GM18951 (cell line): ENCODE measurements around the gene IGF1R.

ENCODE experiments used
- POLR2A ChIP-seq: IDR thresholded peaks from 4 replicates; pipeline ENCODE4 v1.6.1; 2011; ENCODE audit warnings: mild to moderate bottlenecking; ENCODE audit not compliant: insufficient read length, insufficient read depth; ENCODE audit errors: extremely low read depth
- in situ Hi-C: fragments of 300-500 bp; cut with MboI; formaldehyde crosslinking; loops from one replicate; pipeline ENCODE4 v1.12.0; 2022; ENCODE audit warnings: low sequenced_read_pairs, mixed read lengths, inconsistent platforms; ENCODE audit not compliant: unreplicated experiment

The IGF1R gene

GRCh38 chr15:98708037-98708590 lies 59.8 kb downstream of the IGF1R start:
- no peak for TF ChIP-seq POLR2A
- in situ Hi-C loops: no loop called here

- in situ Hi-C loops: no loop called here
These were observed 63.5 kb downstream of the IGF1R start for GRCh38 chr15:98711810-98712209.

GRCh38 chr15:98712845-98713584 lies 64.7 kb downstream of the IGF1R start:
- TF ChIP-seq POLR2A: no peak
- in situ Hi-C loops: no loop called here

More at GRCh38 chr15:98711810-98712209, 63.5 kb downstream of the IGF1R start:
- no peak for TF ChIP-seq POLR2A

- in situ Hi-C loops: no loop called here
- TF ChIP-seq POLR2A: no peak
These were observed 65.3 kb downstream of the IGF1R start for GRCh38 chr15:98713585-98714001.

DNA sequence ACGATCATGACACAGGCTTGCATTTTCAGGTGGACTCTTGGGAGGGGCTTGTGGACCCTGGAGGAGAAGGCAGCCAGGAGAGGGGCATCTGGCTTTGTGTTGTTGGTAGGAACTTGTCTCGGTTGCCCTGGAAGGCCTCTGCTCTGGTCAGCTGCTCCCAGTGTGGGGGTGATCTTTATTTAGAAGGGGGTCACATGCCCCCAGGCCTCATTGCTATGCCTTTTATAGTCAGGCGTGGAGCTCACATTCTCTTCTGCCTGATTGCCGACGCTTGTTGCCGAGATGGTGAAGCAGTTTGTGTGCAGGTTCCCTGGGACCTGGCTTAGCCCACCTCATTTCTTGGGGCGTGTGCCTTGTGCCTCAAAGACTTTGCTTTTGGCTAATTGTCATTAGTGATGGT lies 66.6 kb downstream of the IGF1R start:
- in situ Hi-C loops: no loop called here

DNA sequence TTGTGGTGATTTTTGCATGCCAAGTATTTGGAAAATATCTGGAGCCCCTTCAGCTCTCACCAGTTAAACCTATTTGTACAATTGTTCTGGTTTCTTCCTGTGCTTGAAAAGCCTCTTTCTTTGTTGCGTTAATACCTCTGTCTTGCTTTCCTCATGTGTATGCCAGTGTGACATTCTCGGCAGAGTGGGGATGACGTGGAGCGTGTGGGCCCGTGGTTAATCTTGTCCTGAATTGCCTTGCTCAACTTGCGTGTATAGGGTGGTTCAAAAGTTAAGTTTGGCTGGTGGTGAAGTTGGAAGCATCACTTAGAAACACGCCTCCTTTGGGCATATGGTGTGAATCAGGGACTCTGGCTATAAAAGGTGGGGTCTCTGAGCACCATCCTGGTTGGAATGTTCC lies 67.1 kb downstream of the IGF1R start:
- in situ Hi-C loops: no loop called here
- no peak for TF ChIP-seq POLR2A

More for the DNA sequence above, 66.6 kb downstream of the IGF1R start:
- no peak for TF ChIP-seq POLR2A

- TF ChIP-seq POLR2A: no peak
- in situ Hi-C loops: no loop called here
These were observed 67.6 kb downstream of the IGF1R start for GRCh38 chr15:98715890-98716443.

GRCh38 chr15:98717371-98717770 lies 69.0 kb downstream of the IGF1R start:
- in situ Hi-C loops: no loop called here
- no peak for TF ChIP-seq POLR2A

DNA sequence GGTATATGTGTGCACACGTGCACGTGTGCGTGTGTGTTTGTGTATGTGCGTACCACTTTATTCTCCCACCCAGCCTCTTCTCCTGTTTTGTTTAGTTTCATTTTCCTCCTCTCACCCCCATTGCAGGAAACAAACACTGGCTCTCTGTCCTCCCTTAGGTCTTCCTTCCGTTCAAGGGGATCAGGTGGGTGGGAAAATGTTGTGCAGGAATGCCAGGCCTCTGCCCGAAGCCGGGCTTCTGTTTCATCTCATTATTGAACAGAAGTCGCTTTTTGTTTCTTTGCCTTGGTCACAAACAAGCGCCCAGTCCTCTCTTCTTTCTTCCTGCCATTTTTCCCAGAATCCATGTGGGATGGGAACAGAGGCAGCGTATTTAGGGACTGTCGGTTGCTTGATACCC lies 69.6 kb downstream of the IGF1R start:
- no peak for TF ChIP-seq POLR2A
- in situ Hi-C loops: no loop called here

GRCh38 chr15:98718426-98719136 lies 70.2 kb downstream of the IGF1R start:
- in situ Hi-C loops: no loop called here
- TF ChIP-seq POLR2A: no peak

DNA sequence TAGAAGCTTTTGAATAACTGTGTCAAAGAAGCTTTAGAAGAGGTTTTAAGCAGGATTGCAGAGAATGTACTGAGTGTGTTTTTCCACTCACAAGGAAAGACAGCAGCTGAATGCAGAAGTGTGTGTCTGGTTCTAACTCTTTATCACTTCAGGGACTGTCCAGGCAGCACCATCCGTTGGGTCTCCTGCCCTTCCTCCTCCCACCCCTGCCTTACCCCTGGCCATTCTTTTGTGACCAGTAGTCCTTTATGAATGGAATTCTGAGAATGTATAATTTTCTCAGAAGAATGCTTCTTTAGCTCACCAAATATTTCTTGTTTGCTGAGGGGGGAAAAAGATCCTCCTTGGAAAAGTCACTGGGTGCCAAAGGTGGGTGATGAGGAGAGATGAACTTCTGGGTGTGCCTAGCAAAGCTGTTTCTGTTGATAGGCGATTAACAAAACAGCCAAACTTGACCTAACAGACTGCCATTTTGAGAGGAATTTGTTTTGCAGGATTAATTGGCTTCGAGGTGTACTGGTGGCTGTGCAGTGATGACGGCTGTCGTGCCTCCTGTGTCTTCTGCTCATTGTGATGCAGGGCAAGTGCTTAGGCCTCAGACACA lies 70.9 kb downstream of the IGF1R start:
- no peak for TF ChIP-seq POLR2A
- in situ Hi-C loops: no loop called here

GRCh38 chr15:98720031-98720430 lies 71.7 kb downstream of the IGF1R start:
- in situ Hi-C loops: no loop called here
- TF ChIP-seq POLR2A: no peak
